Measurements from ENCODE around the gene CBFA2T3. TPM values are rescaled to one million over a fixed set of nuclear protein-coding genes. Genes with fewer than 3 reads are reported as not detected.

Gene CBFA2T3
- total RNA-seq, 4 donors from 2014 or later: 0.78 to 5.0 (median 2.8) TPM

- peaks cover 0 to 12% of the 10 kb centered on the region in 2 donors for H3K27me3 ChIP-seq
- H3K36me3 ChIP-seq: no peaks in the 10 kb centered on the region
- peaks cover 0 to 7% (median 0%) of the 10 kb centered on the region in 4 donors for H3K4me1 ChIP-seq
- WGBS, 2 donors: 59 to 64% methylated on average over 25 to 26 of the region's 28 CpGs
- no peak for TF ChIP-seq POLR2A (IDR thresholded peaks at IDR 0.05)
- TF ChIP-seq, protein P1, sequence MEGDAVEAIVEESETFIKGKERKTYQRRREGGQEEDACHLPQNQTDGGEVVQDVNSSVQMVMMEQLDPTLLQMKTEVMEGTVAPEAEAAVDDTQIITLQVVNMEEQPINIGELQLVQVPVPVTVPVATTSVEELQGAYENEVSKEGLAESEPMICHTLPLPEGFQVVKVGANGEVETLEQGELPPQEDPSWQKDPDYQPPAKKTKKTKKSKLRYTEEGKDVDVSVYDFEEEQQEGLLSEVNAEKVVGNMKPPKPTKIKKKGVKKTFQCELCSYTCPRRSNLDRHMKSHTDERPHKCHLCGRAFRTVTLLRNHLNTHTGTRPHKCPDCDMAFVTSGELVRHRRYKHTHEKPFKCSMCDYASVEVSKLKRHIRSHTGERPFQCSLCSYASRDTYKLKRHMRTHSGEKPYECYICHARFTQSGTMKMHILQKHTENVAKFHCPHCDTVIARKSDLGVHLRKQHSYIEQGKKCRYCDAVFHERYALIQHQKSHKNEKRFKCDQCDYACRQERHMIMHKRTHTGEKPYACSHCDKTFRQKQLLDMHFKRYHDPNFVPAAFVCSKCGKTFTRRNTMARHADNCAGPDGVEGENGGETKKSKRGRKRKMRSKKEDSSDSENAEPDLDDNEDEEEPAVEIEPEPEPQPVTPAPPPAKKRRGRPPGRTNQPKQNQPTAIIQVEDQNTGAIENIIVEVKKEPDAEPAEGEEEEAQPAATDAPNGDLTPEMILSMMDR (IDR thresholded peaks at IDR 0.05): no peak
- TF ChIP-seq EP300 (IDR thresholded peaks at IDR 0.05): no peak
- no peak for DNase-seq (ENCODE audit: low spot score in 2 of 2)
- H3K27ac ChIP-seq: no peak overlapping the region
- peaks cover 0 to 3% (median 0%) of the 10 kb centered on the region in 4 donors for H3K9me3 ChIP-seq
- no peak overlapping the region for H3K4me3 ChIP-seq
Observed at GRCh38 chr16:88953003-88953690, 23.9 kb downstream of the CBFA2T3 start.

- no peak for DNase-seq (ENCODE audit: low spot score in 2 of 2)
- 66 to 73% methylated on average over 9 to 11 of the region's 11 CpGs for WGBS, 2 donors
- H3K27me3 ChIP-seq: peaks cover 0 to 20% of the 10 kb centered on the region in 2 donors
Observed at GRCh38 chr16:88951989-88952388, 25.0 kb downstream of the CBFA2T3 start.

DNA sequence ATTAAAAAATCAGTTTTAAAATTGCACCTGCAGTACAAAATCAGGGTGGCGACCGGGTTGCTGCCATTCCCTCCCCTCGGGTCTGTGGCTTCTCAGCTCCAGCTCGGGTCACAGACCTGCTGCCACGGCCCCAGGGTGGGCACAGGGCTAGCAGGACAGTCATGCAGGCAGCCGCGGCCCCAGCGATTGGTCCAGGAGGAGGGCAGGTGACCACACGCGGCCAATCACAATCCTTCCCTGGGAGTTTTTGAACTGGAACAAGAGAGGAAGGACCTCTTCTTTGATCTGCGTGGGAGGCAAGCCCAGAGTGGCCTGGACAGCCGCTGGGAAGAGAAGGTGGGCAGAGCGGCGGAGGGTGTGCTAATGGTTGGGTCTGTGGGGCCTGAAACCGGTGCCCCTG is 25.5 kb downstream of the CBFA2T3 start:
- Histone ChIP-seq H3K27me3 (peaks cover 0 to 20% of the 10 kb centered on the region in 2 donors), H3K4me1 (no peaks in the 10 kb centered on the region), H3K36me3 (no peaks in the 10 kb centered on the region), H3K27ac (no peak overlapping the region), H3K4me3 (no peak overlapping the region), H3K9me3 (peaks cover 0 to 3% (median 0%) of the 10 kb centered on the region in 4 donors)
- 83 to 86% methylated on average over 15 of the region's 15 CpGs for WGBS, 2 donors
- no peak for DNase-seq (ENCODE audit: low spot score in 2 of 2)
- no peak for TF ChIP-seq POLR2A (IDR thresholded peaks at IDR 0.05)
- TF ChIP-seq EP300 (IDR thresholded peaks at IDR 0.05): no peak
- TF ChIP-seq, protein P1 (IDR thresholded peaks at IDR 0.05): no peak

More at GRCh38 chr16:88951989-88952388, 25.0 kb downstream of the CBFA2T3 start:
- Histone ChIP-seq H3K36me3 (no peaks in the 10 kb centered on the region), H3K27ac (no peak overlapping the region), H3K9me3 (peaks cover 0 to 3% (median 0%) of the 10 kb centered on the region in 4 donors), H3K4me1 (peaks cover 0 to under 1% (median 0%) of the 10 kb centered on the region in 4 donors), H3K4me3 (no peak overlapping the region)
- TF ChIP-seq, protein P1 (IDR thresholded peaks at IDR 0.05): no peak
- TF ChIP-seq EP300 (IDR thresholded peaks at IDR 0.05) (no peak), POLR2A (IDR thresholded peaks at IDR 0.05) (no peak)

DNA sequence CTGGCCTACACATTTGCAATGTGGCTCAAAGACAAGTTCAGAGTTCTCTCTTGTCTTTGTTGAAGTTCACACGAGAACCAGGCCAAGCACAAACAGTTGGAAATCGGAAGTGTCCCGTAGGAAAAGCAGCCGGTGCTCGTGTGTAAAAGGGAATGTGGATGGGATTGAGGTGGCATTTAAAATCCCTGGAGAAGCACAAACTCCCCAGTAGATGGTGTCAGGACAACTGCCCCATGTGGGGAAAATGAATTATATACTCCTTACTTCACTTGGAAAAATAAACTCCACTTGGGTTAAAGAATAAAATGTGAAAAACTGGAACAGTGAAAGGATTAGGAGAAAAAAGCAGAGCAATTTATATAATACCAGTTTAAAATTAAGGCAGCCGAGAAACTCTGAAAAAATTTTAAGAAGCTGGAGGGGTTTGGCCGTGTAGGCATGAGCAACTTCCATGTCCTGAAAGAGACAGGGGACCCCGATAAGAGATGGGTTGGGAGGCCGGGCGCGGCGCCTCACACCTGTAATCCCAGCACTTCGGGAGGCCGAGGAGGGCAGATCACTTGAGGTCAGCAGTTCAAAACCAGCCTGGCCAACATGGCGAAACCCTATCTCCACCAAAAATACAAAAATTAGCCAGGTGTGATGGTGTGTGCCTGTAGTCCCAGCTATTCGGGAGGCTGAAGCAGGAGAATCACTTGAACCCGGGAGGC is 28.1 kb downstream of the CBFA2T3 start:
- TF ChIP-seq, protein P1 (IDR thresholded peaks at IDR 0.05): no peak
- no peak for TF ChIP-seq EP300 (IDR thresholded peaks at IDR 0.05)
- no peak for TF ChIP-seq POLR2A (IDR thresholded peaks at IDR 0.05)
- peaks cover 0 to 30% of the 10 kb centered on the region in 2 donors for H3K27me3 ChIP-seq

GRCh38 chr16:88945473-88945872 is 31.5 kb downstream of the CBFA2T3 start:
- no peak for DNase-seq (ENCODE audit: low spot score in 2 of 2)
- peaks cover 0 to 42% of the 10 kb centered on the region in 2 donors for H3K27me3 ChIP-seq
- peaks cover 0 to 16% (median 6%) of the 10 kb centered on the region in 4 donors for H3K4me1 ChIP-seq
- no peaks in the 10 kb centered on the region for H3K9me3 ChIP-seq
- no peak overlapping the region for H3K4me3 ChIP-seq
- TF ChIP-seq, protein P1 (IDR thresholded peaks at IDR 0.05): no peak
- TF ChIP-seq POLR2A (IDR thresholded peaks at IDR 0.05): no peak
- TF ChIP-seq EP300 (IDR thresholded peaks at IDR 0.05): no peak
- WGBS, 2 donors: 74 to 77% methylated on average over 10 of the region's 10 CpGs
- no peaks in the 10 kb centered on the region for H3K36me3 ChIP-seq
- no peak overlapping the region for H3K27ac ChIP-seq

More for the DNA sequence above, 28.1 kb downstream of the CBFA2T3 start:
- 73 to 74% methylated on average over 17 of the region's 17 CpGs for WGBS, 2 donors
- H3K9me3 ChIP-seq: peaks cover 0 to 3% (median 0%) of the 10 kb centered on the region in 4 donors
- H3K4me1 ChIP-seq: no peaks in the 10 kb centered on the region
- H3K36me3 ChIP-seq: no peaks in the 10 kb centered on the region
- DNase-seq (ENCODE audit: low spot score in 2 of 2): no peak
- no peak overlapping the region for H3K27ac ChIP-seq
- no peak overlapping the region for H3K4me3 ChIP-seq

Data from tibial nerve (tissue), 4 donors.